ENCODE results near the gene EPHB4.
"Not testable (repeated sequence)": the region's sequence is repeated elsewhere in the genome, so short reads cannot be mapped to it uniquely, and the experiment has no call there.

EPHB4 gene

GRCh38 chr7:100779359-100779758 lies 48.0 kb downstream of the EPHB4 start:
- 87 to 89% methylated on average over 17 of the region's 17 CpGs for WGBS, 2 experiments (ENCODE audit: insufficient coverage in 2 of 2)
- Histone ChIP-seq H3K9me3 (ENCODE audit: control insufficient read depth, low read length) (no peaks in the 10 kb centered on the region), H3K27ac (ENCODE audit: low read depth, low read length, severe bottlenecking) (no peak overlapping the region), H3K4me3 (ENCODE audit: extremely low read depth, insufficient read depth, low read length, poor library complexity, severe bottlenecking) (no peak overlapping the region), H3K4me1 (ENCODE audit: control insufficient read depth, insufficient read depth, low read length, poor library complexity, severe bottlenecking) (no peaks in the 10 kb centered on the region), H3K36me3 (ENCODE audit: control insufficient read depth, insufficient read depth, low read length) (no peaks in the 10 kb centered on the region)

GRCh38 chr7:100778061-100778621 lies 49.2 kb downstream of the EPHB4 start:
- no peak overlapping the region for H3K27ac ChIP-seq (ENCODE audit: low read depth, low read length, severe bottlenecking)
- no peaks in the 10 kb centered on the region for H3K36me3 ChIP-seq (ENCODE audit: control insufficient read depth, insufficient read depth, low read length)
- H3K9me3 ChIP-seq (ENCODE audit: control insufficient read depth, low read length), result no peaks in the 10 kb centered on the region
- 86 to 100% methylated on average over 5 to 6 of the region's 6 CpGs for WGBS, 2 experiments (ENCODE audit: insufficient coverage in 2 of 2)
- H3K4me1 ChIP-seq (ENCODE audit: control insufficient read depth, insufficient read depth, low read length, poor library complexity, severe bottlenecking), result no peaks in the 10 kb centered on the region
- no peak overlapping the region for H3K4me3 ChIP-seq (ENCODE audit: extremely low read depth, insufficient read depth, low read length, poor library complexity, severe bottlenecking)

- Histone ChIP-seq H3K4me3 (ENCODE audit: extremely low read depth, insufficient read depth, low read length, poor library complexity, severe bottlenecking) (no peak overlapping the region), H3K4me1 (ENCODE audit: control insufficient read depth, insufficient read depth, low read length, poor library complexity, severe bottlenecking) (no peaks in the 10 kb centered on the region), H3K36me3 (ENCODE audit: control insufficient read depth, insufficient read depth, low read length) (no peaks in the 10 kb centered on the region), H3K9me3 (ENCODE audit: control insufficient read depth, low read length) (no peaks in the 10 kb centered on the region), H3K27ac (ENCODE audit: low read depth, low read length, severe bottlenecking) (no peak overlapping the region)
- 81 to 91% methylated on average over 8 to 9 of the region's 9 CpGs for WGBS, 2 experiments (ENCODE audit: insufficient coverage in 2 of 2)
Measured at GRCh38 chr7:100773491-100773890, 53.8 kb downstream of the EPHB4 start.

- no peak overlapping the region for H3K4me3 ChIP-seq (ENCODE audit: extremely low read depth, insufficient read depth, low read length, poor library complexity, severe bottlenecking)
- no peaks in the 10 kb centered on the region for H3K4me1 ChIP-seq (ENCODE audit: control insufficient read depth, insufficient read depth, low read length, poor library complexity, severe bottlenecking)
- H3K36me3 ChIP-seq (ENCODE audit: control insufficient read depth, insufficient read depth, low read length), result no peaks in the 10 kb centered on the region
- no peaks in the 10 kb centered on the region for H3K9me3 ChIP-seq (ENCODE audit: control insufficient read depth, low read length)
- H3K27ac ChIP-seq (ENCODE audit: low read depth, low read length, severe bottlenecking), result no peak overlapping the region
- WGBS, 2 experiments (ENCODE audit: insufficient coverage in 2 of 2), result 91 to 94% methylated on average over 6 of the region's 7 CpGs
Measured at GRCh38 chr7:100768784-100769183, 58.5 kb downstream of the EPHB4 start.

GRCh38 chr7:100765250-100765649 lies 62.1 kb downstream of the EPHB4 start:
- WGBS, 2 experiments (ENCODE audit: insufficient coverage in 2 of 2), result 90 to 95% methylated on average over 15 to 16 of the region's 16 CpGs
- H3K4me1 ChIP-seq (ENCODE audit: control insufficient read depth, insufficient read depth, low read length, poor library complexity, severe bottlenecking), result no peaks in the 10 kb centered on the region
- no peaks in the 10 kb centered on the region for H3K9me3 ChIP-seq (ENCODE audit: control insufficient read depth, low read length)
- H3K36me3 ChIP-seq (ENCODE audit: control insufficient read depth, insufficient read depth, low read length), result no peaks in the 10 kb centered on the region
- no peak overlapping the region for H3K4me3 ChIP-seq (ENCODE audit: extremely low read depth, insufficient read depth, low read length, poor library complexity, severe bottlenecking)
- no peak overlapping the region for H3K27ac ChIP-seq (ENCODE audit: low read depth, low read length, severe bottlenecking)

GRCh38 chr7:100764841-100765240 lies 62.5 kb downstream of the EPHB4 start:
- Histone ChIP-seq H3K27ac (ENCODE audit: low read depth, low read length, severe bottlenecking) (no peak overlapping the region), H3K36me3 (ENCODE audit: control insufficient read depth, insufficient read depth, low read length) (no peaks in the 10 kb centered on the region), H3K4me1 (ENCODE audit: control insufficient read depth, insufficient read depth, low read length, poor library complexity, severe bottlenecking) (no peaks in the 10 kb centered on the region), H3K4me3 (ENCODE audit: extremely low read depth, insufficient read depth, low read length, poor library complexity, severe bottlenecking) (no peak overlapping the region), H3K9me3 (ENCODE audit: control insufficient read depth, low read length) (no peaks in the 10 kb centered on the region)
- 81 to 88% methylated on average over 7 to 10 of the region's 10 CpGs for WGBS, 2 experiments (ENCODE audit: insufficient coverage in 2 of 2)

GRCh38 chr7:100763556-100764140 lies 63.7 kb downstream of the EPHB4 start:
- WGBS, 2 experiments (ENCODE audit: insufficient coverage in 2 of 2), result 64 to 77% methylated on average over 11 to 14 of the region's 14 CpGs
- Histone ChIP-seq H3K36me3 (ENCODE audit: control insufficient read depth, insufficient read depth, low read length) (no peaks in the 10 kb centered on the region), H3K4me3 (ENCODE audit: extremely low read depth, insufficient read depth, low read length, poor library complexity, severe bottlenecking) (no peak overlapping the region), H3K9me3 (ENCODE audit: control insufficient read depth, low read length) (no peaks in the 10 kb centered on the region), H3K4me1 (ENCODE audit: control insufficient read depth, insufficient read depth, low read length, poor library complexity, severe bottlenecking) (no peaks in the 10 kb centered on the region), H3K27ac (ENCODE audit: low read depth, low read length, severe bottlenecking) (no peak overlapping the region)

GRCh38 chr7:100762841-100763240 lies 64.5 kb downstream of the EPHB4 start:
- WGBS, 2 experiments (ENCODE audit: insufficient coverage in 2 of 2), result 93 to 98% methylated on average over 3 to 4 of the region's 5 CpGs
- not testable (repeated sequence) for H3K9me3 ChIP-seq (ENCODE audit: control insufficient read depth, low read length); H3K4me3 ChIP-seq (ENCODE audit: extremely low read depth, insufficient read depth, low read length, poor library complexity, severe bottlenecking); H3K27ac ChIP-seq (ENCODE audit: low read depth, low read length, severe bottlenecking); H3K4me1 ChIP-seq (ENCODE audit: control insufficient read depth, insufficient read depth, low read length, poor library complexity, severe bottlenecking); H3K36me3 ChIP-seq (ENCODE audit: control insufficient read depth, insufficient read depth, low read length)

- Histone ChIP-seq H3K4me3 (ENCODE audit: extremely low read depth, insufficient read depth, low read length, poor library complexity, severe bottlenecking) (no peak overlapping the region), H3K27ac (ENCODE audit: low read depth, low read length, severe bottlenecking) (no peak overlapping the region), H3K36me3 (ENCODE audit: control insufficient read depth, insufficient read depth, low read length) (no peaks in the 10 kb centered on the region), H3K4me1 (ENCODE audit: control insufficient read depth, insufficient read depth, low read length, poor library complexity, severe bottlenecking) (no peaks in the 10 kb centered on the region), H3K9me3 (ENCODE audit: control insufficient read depth, low read length) (no peaks in the 10 kb centered on the region)
- 89 to 93% methylated on average over 16 of the region's 19 CpGs for WGBS, 2 experiments (ENCODE audit: insufficient coverage in 2 of 2)
Measured at GRCh38 chr7:100759357-100760171, 67.8 kb downstream of the EPHB4 start.

- Histone ChIP-seq H3K27ac (ENCODE audit: low read depth, low read length, severe bottlenecking) (no peak overlapping the region), H3K36me3 (ENCODE audit: control insufficient read depth, insufficient read depth, low read length) (no peaks in the 10 kb centered on the region)
- WGBS, 2 experiments (ENCODE audit: insufficient coverage in 2 of 2), result 88 to 100% methylated on average over 2 of the region's 3 CpGs
Measured at GRCh38 chr7:100753750-100754149, 73.6 kb downstream of the EPHB4 start.

GRCh38 chr7:100752994-100753393 lies 74.3 kb downstream of the EPHB4 start:
- Histone ChIP-seq H3K4me1 (ENCODE audit: control insufficient read depth, insufficient read depth, low read length, poor library complexity, severe bottlenecking) (no peaks in the 10 kb centered on the region), H3K4me3 (ENCODE audit: extremely low read depth, insufficient read depth, low read length, poor library complexity, severe bottlenecking) (no peak overlapping the region), H3K27ac (ENCODE audit: low read depth, low read length, severe bottlenecking) (no peak overlapping the region), H3K36me3 (ENCODE audit: control insufficient read depth, insufficient read depth, low read length) (no peaks in the 10 kb centered on the region), H3K9me3 (ENCODE audit: control insufficient read depth, low read length) (no peaks in the 10 kb centered on the region)
- WGBS, 2 experiments (ENCODE audit: insufficient coverage in 2 of 2), result 85 to 90% methylated on average over 2 to 5 of the region's 5 CpGs

More at GRCh38 chr7:100753750-100754149, 73.6 kb downstream of the EPHB4 start:
- Histone ChIP-seq H3K4me3 (ENCODE audit: extremely low read depth, insufficient read depth, low read length, poor library complexity, severe bottlenecking) (no peak overlapping the region), H3K9me3 (ENCODE audit: control insufficient read depth, low read length) (no peaks in the 10 kb centered on the region), H3K4me1 (ENCODE audit: control insufficient read depth, insufficient read depth, low read length, poor library complexity, severe bottlenecking) (no peaks in the 10 kb centered on the region)

All from mesodermal cell (in vitro differentiated cells).